Jurkat, Clone E6-1 (cell line): ENCODE results near the gene C1QTNF1.
"Not testable (repeated sequence)": the region's sequence is repeated elsewhere in the genome, so short reads cannot be mapped to it uniquely, and the experiment has no call there.

Source experiments
- DNase-seq: peaks from one replicate; pipeline ENCODE4 v3.0.0-alpha.2; 2011; ENCODE audit warnings: low read depth, low spot score
- H3K4me3 ChIP-seq: 2 replicates; pipeline ENCODE4 v1.5.1; 2011; ENCODE audit warnings: mild to moderate bottlenecking, low read length, control low read depth, moderate library complexity

Gene C1QTNF1

DNA sequence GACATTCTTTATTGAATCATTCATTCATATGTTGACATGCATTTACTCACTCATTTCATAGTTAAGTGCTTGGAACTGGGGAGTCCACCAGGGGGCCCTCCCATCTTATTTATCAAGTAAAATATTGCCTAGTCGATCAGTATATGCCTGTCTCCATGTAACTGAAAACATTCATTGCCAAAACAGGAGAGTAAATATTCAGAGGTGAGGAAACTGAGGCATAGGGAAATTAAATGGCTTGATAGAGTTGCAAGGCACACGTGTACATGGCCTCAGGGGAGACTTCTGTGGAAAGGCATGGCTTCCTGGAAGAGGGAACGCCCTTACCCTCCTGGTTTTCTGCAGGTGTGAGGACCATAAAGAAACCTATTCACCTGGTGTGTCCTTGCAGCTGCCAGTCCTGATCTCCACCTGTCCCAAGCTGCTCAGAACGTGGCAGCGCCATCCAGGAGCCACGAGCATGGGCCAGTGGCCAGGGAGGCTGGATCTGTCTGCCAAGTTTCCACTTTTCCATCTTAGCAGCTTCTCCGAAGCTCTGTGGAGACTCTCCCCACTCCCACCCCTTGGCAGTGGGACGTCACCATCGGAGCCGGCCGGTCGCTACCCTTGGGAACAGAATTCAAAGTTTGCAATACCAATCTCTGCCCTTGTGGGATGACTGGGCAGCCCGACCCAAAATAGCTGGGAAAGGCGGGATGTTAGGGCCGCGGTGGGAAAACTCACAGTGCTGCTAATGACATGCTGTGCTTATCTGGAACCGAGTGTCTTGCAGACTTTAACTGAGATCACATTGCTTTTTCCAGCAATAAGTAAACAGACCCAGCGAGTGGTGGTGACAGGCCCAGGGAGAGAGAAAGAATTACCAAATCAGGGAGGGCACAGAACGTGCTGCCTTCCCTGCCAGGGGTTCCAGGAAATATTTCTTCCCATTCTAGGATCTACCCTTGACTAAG is 4.1 kb upstream of the C1QTNF1 start:
- no peak overlapping the region for H3K4me3 ChIP-seq
- DNase-seq = peak; percentile 67

DNA sequence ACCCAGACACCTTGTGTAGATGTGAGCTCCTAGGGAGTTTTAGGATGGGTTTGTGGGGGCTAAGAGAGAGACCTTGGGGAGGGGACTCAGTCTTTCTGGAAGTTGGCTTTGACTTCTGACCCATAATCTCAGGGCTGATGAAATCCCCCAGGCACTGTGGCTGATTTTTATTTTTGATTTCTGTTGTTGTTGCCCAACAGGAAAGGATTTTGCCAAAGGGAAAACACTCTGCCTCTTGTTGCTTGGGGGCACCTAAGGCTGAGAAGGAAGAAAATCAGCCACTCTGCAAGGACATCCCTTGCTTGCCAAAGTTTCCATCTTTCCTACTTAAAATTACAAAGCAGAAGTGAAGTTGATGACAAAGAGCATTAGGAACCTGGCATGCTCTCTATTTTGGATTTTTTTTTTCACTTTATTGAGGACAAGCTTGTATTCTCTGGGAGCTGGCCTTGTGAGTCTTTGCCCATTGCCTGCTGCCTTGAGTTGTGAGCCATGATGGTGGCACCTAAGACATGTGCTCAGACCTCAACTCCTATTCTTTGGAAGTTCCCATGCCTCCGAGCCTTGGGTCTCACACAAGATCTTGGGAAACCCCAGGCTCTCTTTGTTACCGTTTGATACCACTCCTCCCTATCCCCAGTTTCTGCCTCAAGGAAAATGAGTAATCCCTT is 3.2 kb upstream of the C1QTNF1 start:
- no peak for DNase-seq
- H3K4me3 ChIP-seq = no peak overlapping the region

DNA sequence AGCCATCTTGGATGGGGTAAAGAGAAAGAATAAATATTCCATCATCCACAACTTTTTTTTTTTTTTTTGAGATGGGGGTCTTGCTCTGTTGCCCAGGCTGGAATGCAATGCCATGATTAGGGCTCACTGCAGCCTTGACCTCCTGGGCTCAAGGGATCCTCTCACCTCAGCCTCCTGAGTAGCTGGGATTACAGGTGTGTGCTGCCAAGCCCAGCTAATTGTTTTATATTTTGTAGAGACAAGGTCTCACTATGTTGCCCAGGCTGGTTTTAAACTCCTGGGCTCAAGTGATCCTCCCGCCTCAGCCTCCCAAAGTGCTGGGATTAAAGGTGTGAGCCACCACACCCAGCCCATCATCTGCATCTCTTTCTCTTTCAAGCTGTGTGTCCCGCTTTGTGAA is 2.0 kb upstream of the C1QTNF1 start:
- not testable (repeated sequence) for H3K4me3 ChIP-seq, DNase-seq

DNA sequence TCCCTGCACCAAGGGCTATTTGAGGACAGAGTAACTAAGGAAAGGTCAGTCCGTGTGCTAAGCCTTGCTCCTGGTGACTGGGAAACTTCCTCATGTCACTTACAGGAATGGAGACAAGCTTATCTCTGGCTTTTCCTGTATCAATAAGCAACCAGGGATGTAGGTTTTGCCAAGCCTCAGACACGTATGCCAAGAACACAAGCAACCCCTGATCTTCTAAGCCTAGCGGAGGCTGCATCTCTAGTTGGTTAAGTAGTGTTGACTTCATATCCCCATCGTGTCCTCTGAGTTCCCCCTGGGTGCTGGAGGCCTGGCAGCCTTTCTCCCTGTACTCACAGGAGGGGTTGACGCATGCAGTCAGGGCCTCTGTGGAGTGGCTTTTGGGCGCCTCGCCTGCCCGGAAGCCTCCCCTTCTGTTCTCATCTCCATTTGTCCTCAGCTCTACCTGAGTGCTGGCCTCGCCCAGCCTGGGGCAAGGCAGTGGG is 1.4 kb upstream of the C1QTNF1 start:
- no peak for DNase-seq
- no peak overlapping the region for H3K4me3 ChIP-seq

DNA sequence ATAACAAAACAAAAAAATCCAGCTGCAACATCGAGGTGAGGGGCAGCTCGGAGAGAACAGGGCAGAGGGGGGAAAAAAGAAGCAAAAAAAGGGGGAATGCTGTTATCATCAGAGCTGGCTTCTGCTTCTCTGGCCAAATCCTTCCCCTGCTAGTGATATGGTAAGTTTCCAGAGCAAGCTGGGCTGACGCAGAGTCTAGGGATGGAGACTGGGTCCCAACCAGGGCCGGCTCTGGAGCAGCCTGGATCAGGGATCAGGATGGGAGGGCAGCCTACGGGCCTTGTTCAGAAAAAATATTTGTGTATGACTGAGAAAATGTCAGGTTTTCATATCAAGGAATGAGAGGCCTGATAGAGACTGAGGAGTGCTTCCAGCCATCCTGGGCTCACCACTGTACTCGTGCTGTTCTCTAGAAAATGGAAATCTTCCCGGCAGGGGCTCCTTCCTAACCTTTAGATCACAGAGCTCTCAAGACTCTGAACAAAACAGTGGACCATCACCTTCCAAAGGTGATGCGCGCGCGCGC is 726 bp upstream of the C1QTNF1 start:
- no peak for DNase-seq
- H3K4me3 ChIP-seq = no peak overlapping the region

DNA sequence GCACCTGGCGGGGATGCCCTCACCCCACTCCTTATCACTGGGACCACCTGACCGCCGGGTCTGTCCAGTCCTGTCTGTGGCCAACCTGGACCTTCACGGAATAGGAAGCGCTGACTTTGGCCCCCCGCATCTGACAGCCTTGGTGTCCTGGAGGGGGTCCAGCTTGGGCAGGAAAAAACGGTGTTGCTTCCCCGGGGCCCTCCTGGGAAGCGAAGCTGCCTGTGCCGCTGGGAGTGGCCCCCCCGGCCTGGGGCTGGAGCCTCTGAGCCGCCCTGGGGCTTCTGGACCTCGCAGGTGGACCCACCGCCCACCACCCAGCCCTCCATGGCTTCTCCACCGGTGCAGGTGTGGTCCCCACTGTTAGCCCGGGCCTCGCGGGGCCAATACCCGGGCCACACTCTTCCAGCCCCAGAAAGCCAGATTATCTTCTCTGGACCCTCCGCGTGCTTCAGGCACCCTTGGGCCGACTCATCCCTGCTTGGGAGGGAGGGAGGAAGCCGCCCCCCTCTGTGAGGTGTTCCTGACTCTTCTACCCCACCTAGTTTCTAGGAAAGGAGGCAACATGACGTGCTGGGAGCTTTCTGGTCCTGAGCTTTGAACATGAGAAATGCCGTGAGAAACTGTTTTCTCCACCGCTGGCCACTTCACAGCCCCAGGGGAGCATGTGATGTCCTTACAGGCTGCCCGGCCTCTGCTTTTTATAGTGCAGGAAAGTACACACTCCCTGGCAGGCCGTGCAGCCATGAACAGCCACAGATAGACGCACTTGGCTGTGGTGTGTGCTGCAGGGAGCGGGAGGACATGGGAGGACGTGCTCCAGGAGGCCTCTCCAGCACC is 1.1 kb downstream of the C1QTNF1 start:
- DNase-seq = no peak
- peak overlapping the region; percentile 53 for H3K4me3 ChIP-seq

DNA sequence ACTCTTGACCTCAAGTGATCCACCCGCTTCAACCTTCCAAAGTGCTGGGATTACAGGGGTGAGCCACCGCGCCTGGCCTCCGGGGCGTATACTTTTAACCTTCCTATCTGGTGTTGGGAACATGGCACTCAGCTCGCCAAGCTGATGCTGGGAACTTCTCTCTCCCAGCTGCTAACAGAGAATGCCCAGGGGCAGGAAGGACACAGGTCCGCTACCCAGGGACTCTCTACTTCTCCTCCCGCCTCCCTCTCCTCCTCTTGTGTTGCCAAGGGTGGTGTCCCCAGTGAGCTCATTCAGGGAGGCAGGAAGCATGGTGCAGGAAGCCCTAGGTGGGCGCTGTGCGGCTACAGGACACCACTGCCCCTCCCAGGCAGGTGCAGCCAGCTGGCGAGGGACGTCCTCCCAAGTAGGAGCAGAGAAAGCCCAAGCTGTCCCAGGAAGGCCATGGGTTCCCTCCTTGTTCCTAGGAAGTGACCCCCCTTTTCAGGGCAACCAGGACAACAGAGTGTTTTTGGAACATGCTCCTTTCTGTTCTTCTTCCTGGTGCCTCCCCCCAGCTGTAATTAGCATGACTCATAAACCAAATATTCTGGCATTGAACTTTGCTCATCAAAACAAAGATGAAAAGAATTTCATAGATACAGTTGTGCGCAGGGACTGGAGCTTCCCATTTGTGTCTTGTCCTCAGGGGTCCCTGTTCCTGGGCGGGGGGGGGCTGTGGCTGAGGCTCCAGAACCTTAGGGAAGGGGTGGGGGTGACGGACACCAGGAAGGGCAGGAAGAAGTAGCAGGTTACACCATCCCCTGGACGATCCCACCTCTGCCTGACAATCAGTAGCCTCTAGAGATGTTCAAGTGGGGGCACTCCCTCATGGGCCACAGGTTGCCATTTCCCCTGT is 2.7 kb downstream of the C1QTNF1 start:
- no peak for DNase-seq
- H3K4me3 ChIP-seq = no peak overlapping the region

DNA sequence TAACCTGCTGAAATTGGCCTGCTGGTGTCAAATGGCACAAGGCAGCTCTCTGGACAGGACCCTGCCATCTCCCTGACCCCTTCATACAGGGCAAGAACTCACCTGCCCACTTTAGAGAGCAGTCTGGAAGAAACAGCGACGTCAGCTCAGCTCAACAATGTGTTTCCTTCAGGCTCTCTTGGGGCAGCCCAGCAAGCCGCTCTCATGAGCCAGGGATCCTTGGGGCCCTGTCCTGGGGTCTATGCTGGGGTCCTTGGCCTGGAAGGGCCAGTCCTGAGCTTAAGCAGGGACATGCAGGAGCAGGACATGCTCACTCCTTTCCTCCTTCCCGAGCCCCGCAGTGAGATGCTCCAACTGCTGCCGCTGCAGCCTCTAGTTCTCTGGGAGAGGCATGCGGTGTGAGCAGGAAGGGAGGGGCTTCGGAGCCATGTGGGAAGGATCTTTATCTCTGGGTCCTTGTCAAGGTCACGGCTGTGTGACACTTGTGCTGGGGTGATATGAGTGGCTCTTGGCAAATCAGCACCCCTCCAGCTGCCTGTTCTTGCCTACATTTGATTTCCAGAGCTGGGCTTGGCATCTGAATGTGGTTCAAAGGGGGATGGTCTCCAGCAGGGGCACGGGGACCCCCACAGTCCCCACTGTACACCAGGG is 3.4 kb downstream of the C1QTNF1 start:
- H3K4me3 ChIP-seq = no peak overlapping the region
- no peak for DNase-seq

DNA sequence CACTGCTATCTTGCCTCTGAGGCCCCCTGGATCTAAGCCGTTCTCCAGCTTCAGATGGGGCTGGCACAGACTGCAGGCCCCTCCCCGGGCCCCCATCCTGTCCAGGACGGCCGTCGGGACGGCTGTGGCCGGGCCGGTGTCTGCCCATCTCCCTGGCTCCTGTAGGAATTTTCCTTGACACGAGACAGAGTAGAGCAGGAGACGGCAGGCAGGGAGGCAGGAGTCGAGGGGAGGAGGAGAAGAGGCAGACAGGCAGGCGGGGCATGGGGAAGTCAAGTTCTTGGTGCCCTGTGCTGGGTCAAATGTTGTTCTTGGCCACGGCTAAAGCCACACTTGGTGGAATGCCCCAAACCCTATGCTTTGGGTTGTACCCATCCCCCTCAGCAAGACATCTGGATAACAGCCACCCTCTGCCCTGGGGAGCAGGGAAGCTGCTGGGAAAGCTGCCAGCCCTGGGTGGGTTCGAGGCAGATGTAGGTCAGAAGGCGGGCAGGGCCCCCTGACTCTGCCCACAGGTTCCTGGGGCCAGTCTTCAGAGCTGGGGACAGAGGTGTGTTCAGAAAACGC is 4.0 kb downstream of the C1QTNF1 start:
- DNase-seq = no peak
- H3K4me3 ChIP-seq = no peak overlapping the region

DNA sequence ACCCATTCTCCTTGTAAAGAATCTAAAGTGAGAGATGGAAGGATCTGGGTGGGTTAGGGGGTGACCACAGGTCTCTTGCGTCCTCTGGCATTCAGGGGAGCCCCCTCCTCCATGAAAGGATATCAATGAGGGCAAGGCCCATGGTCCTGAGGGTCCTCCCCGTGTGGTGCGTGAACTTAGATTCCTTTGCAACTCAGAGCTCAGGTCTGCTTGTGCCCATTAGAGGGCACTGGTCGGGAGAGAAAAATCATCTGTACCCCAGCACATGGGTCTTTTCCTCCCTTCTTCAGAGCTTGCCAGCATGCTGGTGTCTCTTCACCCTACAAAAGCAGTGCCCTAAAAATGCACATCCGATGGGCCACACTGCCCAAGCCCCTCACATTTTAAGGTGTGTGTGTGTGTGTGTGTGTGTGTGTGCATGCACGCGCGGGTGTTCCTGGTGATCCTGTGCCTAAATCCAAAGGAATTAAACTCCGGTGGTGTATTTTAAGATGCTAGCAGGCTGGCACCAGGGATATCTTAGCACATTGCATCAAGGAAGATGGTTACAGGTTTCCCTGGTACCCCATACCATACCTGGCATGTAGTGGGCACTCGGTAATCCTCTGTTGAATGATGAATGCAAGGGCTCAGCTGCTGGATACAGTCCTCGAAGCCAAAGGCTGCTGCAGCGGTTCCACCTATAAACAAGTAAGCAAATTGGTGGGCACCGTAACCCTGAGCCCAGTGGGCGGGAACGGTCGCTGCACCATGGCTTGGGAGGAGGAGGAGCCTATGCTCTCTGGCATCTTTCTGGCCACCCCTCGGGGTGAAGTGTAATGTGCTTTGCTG is 4.7 kb downstream of the C1QTNF1 start:
- no peak for DNase-seq

DNA sequence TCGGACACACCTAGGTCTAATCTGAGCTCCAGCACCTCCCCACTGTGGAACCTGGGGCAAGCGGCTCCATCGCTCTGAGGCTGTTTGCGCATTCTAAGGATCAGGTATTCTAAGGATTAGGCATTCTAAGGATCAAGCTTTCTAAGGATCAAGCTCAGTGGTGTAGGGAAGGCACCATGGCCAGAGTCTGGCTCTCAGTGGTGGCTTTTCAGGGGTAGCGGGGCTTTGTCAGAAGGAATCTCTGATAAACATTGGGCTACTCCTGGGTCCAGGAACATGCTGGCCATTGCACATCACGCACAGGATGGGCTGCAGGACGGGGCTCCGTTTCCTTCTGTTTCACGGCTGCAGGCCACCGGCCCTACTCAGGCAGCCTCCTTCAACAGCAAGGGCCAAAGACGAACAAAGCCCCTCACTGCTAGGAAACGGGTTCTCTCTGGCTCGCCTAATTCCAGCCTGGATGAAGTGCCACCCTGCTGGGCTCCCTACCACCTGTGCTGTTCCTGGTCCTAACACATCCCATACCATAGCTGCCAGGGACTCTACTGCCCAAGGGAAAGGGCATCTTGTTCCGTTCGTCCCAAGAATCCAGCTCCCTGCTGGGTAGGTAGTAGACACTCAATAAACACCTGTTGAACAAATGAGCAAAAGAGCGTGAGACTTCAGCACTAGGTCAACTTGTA is 5.5 kb downstream of the C1QTNF1 start:
- DNase-seq = no peak
- H3K4me3 ChIP-seq = no peak overlapping the region

More for the DNA sequence above, 4.7 kb downstream of the C1QTNF1 start:
- no peak overlapping the region for H3K4me3 ChIP-seq

DNA sequence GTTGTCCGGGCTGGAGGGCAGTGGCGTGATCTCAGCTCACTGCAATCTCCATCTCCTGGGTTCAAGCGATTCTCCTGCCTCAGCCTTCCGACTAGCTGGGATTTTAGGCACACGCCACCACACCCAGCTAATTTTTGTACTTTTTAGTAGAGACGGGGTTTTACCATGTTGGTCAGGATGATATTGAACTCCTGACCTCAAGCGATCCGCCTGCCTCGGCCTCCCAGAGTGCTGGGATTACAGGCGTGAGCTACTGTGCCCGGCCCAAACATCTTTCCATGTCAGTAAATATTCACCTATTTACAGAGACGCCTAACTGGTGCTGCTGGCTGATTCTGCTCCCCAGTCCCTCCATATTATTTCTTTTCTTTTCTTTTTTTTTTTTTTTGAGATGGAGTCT is 6.7 kb downstream of the C1QTNF1 start:
- not testable (repeated sequence) for H3K4me3 ChIP-seq, DNase-seq

DNA sequence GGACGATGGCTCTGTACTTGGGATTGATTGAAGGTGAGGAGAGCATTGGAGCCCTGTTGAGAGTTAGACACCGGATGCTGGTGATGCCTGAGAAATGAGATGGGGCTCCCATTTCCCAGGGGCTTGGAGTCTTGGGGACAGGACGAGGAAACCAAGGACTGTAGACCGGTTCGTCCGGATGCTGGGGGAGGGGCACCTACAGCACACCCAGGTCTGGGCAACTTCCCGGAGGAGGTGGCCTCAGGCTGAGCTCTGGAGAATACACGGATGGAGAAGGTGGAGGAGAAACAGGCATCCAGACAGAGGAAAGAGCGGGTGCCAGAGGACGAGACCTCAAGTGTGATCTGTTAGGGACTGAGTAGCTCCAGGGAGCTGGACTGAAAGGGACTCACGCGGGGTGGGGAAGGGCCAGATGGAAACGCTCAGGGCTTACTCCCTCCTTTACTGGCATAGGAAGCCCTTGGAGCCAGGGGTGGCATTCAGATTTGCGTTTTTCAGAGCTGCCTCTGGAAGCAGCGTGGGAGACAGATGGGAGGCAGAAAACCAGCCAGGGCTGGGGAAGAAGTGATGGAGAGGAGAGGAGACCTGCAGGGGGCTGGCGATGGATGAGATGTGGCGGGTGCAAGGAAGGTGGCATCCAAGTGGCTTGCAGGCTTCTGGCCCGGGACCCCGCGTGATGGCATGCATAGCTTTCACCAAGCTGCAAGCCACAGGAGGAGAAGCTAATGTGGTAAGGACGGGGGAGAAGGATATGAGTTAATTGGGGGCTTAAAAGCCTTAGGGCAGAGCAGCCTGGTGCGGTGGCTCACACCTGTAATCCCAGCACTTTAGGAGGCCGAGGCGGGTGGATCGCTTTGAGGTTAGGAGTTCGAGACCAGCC is 8.3 kb downstream of the C1QTNF1 start:
- DNase-seq = no peak
- no peak overlapping the region for H3K4me3 ChIP-seq

DNA sequence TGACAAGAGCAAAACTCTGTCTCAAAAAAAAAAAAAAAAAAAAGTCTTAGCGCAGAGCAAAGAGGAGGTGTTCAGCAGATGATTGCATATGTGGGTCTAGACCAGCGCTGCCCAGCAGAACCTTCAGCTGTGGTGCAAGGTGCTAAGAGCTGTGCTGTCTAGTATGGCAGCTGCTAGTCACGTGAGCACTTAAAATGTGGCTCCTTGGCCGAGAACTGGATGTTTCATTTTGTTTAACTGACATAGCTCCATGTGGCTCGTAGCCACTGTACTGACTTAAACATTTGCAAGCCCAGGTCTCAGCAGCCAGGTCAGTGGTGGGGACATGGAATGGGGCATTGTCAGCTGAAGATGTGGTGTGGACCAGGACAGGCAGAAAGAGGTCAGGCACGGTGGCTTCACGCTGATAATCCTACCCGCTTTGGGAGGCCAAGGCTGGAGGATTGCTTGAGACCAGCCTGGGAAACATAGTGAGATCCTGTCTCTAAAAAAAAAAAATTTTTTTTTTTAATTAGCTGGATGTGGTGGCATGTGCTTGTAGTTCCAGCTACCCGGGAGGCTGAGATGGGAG is 9.2 kb downstream of the C1QTNF1 start:
- no peak overlapping the region for H3K4me3 ChIP-seq
- DNase-seq = no peak
